ENCODE data around the gene ANO4. TPM values are rescaled to one million over a fixed set of nuclear protein-coding genes. Genes with fewer than 3 reads are reported as not detected.
"Not testable (repeated sequence)": the region's sequence is repeated elsewhere in the genome, so short reads cannot be mapped to it uniquely, and the experiment has no call there.

The ANO4 gene
- total and polyA plus RNA-seq, 2 experiments from 2014 or later, result 0.33 to 0.92 TPM

DNA sequence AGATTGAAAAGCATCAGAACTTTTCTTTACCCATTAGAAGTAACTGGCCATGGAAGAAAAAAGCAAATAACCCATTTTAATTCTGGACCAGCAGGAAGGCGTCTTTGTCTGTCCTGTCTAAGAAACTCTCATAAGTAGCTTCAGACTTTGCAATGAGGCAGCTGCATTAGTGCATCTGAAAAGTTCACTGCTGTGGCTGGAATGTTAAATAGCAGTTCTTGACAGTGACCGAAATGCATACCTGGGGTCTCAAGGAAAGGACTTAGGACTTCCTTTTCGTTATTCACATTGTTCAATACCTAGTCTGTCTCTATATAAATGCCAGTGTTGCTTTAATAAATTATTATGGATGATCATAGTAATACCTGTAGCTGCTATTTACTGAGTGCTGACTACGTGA is 125.9 kb downstream of the ANO4 start:
- H3K9me3 ChIP-seq (ENCODE audit: low read depth), result no peaks in the 10 kb centered on the region
- H3K27ac ChIP-seq, result no peak overlapping the region
- DNase-seq (ENCODE audit: low read depth in 1 of 2, low spot score in 1 of 2), result no peak
- no peak overlapping the region for H3K4me3 ChIP-seq
- TF ChIP-seq, protein P1, sequence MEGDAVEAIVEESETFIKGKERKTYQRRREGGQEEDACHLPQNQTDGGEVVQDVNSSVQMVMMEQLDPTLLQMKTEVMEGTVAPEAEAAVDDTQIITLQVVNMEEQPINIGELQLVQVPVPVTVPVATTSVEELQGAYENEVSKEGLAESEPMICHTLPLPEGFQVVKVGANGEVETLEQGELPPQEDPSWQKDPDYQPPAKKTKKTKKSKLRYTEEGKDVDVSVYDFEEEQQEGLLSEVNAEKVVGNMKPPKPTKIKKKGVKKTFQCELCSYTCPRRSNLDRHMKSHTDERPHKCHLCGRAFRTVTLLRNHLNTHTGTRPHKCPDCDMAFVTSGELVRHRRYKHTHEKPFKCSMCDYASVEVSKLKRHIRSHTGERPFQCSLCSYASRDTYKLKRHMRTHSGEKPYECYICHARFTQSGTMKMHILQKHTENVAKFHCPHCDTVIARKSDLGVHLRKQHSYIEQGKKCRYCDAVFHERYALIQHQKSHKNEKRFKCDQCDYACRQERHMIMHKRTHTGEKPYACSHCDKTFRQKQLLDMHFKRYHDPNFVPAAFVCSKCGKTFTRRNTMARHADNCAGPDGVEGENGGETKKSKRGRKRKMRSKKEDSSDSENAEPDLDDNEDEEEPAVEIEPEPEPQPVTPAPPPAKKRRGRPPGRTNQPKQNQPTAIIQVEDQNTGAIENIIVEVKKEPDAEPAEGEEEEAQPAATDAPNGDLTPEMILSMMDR (IDR thresholded peaks at IDR 0.05; ENCODE audit: low read depth, low read length), result no peak
- no peaks in the 10 kb centered on the region for H3K4me1 ChIP-seq (ENCODE audit: low read depth)
- no peaks in the 10 kb centered on the region for H3K36me3 ChIP-seq
- H3K27me3 ChIP-seq, result no peaks in the 10 kb centered on the region

GRCh38 chr12:100926669-100927248 is 132.2 kb downstream of the ANO4 start:
- DNase-seq (ENCODE audit: low read depth in 1 of 2, low spot score in 1 of 2), result peak; percentile 49 to 56
- Histone ChIP-seq H3K27me3 (no peaks in the 10 kb centered on the region), H3K9me3 (ENCODE audit: low read depth) (no peaks in the 10 kb centered on the region), H3K36me3 (no peaks in the 10 kb centered on the region), H3K4me1 (ENCODE audit: low read depth) (no peaks in the 10 kb centered on the region), H3K27ac (no peak overlapping the region), H3K4me3 (no peak overlapping the region)
- TF ChIP-seq, protein P1 (IDR thresholded peaks at IDR 0.05; ENCODE audit: low read depth, low read length), result peak; percentile 58

DNA sequence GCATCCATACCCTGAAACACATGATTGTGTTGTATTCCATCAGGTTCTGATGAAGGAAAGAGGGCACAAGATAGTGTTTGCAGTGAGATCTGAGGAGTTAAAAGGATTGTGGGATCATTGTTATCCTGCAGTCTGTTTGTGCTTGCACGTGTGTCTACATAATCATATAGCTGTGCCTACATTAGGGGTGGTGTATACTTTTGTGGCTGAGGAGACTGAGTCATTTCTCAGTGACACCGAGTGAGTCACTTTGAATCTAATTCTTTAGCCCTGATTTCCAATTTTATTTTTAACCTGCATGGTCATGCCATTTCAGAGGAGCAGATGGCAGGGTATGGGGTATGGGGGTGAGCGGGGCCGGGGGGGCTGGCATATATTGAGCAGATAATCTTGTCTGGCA is 133.2 kb downstream of the ANO4 start:
- H3K36me3 ChIP-seq, result no peaks in the 10 kb centered on the region
- H3K27me3 ChIP-seq, result no peaks in the 10 kb centered on the region
- H3K4me3 ChIP-seq, result no peak overlapping the region
- no peak for DNase-seq (ENCODE audit: low read depth in 1 of 2, low spot score in 1 of 2)
- TF ChIP-seq, protein P1 (IDR thresholded peaks at IDR 0.05; ENCODE audit: low read depth, low read length), result no peak
- H3K4me1 ChIP-seq (ENCODE audit: low read depth), result no peaks in the 10 kb centered on the region
- no peaks in the 10 kb centered on the region for H3K9me3 ChIP-seq (ENCODE audit: low read depth)
- no peak overlapping the region for H3K27ac ChIP-seq

DNA sequence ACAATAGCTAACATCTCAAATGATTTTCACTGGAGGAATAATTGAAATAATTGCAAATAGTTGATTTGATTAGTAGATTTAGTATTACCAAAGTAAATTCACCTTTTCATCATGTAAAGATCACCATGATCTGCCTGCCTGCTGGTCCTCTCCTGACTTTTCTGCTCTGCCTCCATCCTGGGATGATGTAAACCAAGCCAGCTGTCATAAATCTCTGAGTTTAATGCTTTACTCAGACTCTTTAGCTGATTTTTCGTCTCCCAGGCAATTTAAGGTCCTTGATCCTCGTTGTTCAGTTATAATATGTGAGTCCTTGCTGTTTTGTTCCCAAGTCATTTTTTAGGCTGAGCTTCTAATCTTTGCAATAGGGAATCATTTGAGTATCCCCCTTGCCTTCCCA is 138.0 kb downstream of the ANO4 start:
- no peaks in the 10 kb centered on the region for H3K27me3 ChIP-seq
- no peaks in the 10 kb centered on the region for H3K36me3 ChIP-seq
- no peaks in the 10 kb centered on the region for H3K9me3 ChIP-seq (ENCODE audit: low read depth)
- peaks cover 11% of the 10 kb centered on the region for H3K4me1 ChIP-seq (ENCODE audit: low read depth)
- DNase-seq (ENCODE audit: low read depth in 1 of 2, low spot score in 1 of 2), result no peak
- H3K4me3 ChIP-seq, result no peak overlapping the region
- TF ChIP-seq, protein P1 (IDR thresholded peaks at IDR 0.05; ENCODE audit: low read depth, low read length), result no peak
- H3K27ac ChIP-seq, result no peak overlapping the region

GRCh38 chr12:100933531-100933930 is 139.0 kb downstream of the ANO4 start:
- not testable (repeated sequence) for H3K9me3 ChIP-seq (ENCODE audit: low read depth); H3K4me3 ChIP-seq; DNase-seq (ENCODE audit: low read depth in 1 of 2, low spot score in 1 of 2); H3K27me3 ChIP-seq; H3K27ac ChIP-seq; H3K36me3 ChIP-seq
- peaks cover 11% of the 10 kb centered on the region for H3K4me1 ChIP-seq (ENCODE audit: low read depth)

DNA sequence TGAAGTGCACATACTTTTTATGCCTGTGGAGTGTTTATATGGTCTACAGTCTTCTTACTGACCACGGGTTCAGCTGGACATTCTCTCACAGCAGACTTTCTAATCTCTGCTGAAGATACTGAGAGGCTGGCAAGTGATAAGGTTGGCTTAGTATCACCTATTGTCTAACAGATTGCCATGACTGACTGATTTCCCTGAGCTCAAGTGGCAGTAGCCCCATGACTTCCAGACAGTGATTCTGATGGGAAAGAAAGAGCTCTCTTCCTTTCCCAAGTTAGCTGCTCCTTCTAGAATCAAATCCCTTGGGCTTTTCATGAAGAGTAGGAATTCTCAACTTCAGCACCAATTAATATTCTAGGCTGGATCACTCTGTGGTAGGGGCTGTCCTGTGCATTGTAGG is 141.4 kb downstream of the ANO4 start:
- TF ChIP-seq, protein P1 (IDR thresholded peaks at IDR 0.05; ENCODE audit: low read depth, low read length), result no peak
- no peak for DNase-seq (ENCODE audit: low read depth in 1 of 2, low spot score in 1 of 2)
- H3K4me3 ChIP-seq, result no peak overlapping the region
- no peaks in the 10 kb centered on the region for H3K9me3 ChIP-seq (ENCODE audit: low read depth)
- no peak overlapping the region for H3K27ac ChIP-seq
- no peaks in the 10 kb centered on the region for H3K36me3 ChIP-seq
- peaks cover 11% of the 10 kb centered on the region for H3K4me1 ChIP-seq (ENCODE audit: low read depth)
- no peaks in the 10 kb centered on the region for H3K27me3 ChIP-seq

All from cardiac muscle cell (in vitro differentiated cells and primary cell).